Measurements from ENCODE around the gene ADCY3. TPM values are rescaled to one million over a fixed set of nuclear protein-coding genes. Genes with fewer than 3 reads are reported as not detected.

ADCY3 gene
- total RNA-seq, 4 donors from 2014 or later, result 32.5 to 54.5 (median 39.9) TPM

GRCh38 chr2:24827321-24828237 lies 92.5 kb downstream of the ADCY3 start:
- WGBS, 2 donors (ENCODE audit: low coverage in 1 of 2), result 22% methylated on average over 6 of the region's 30 CpGs; no CpG with 5 or more reads in 1 of the 2 donors
- Histone ChIP-seq H3K27me3 (no peaks in the 10 kb centered on the region), H3K9me3 (no peaks in the 10 kb centered on the region), H3K4me3 (no peak overlapping the region), H3K27ac (no peak overlapping the region), H3K4me1 (peaks cover 0 to 12% (median 0%) of the 10 kb centered on the region in 3 donors), H3K36me3 (peaks cover 0 to 33% of the 10 kb centered on the region in 2 donors)
- peak; percentile 93 for ATAC-seq
- TF ChIP-seq CTCF (IDR thresholded peaks at IDR 0.05) (peak in 3 of 4 experiments; percentile 88 to 90 (median 89)), POLR2A (IDR thresholded peaks at IDR 0.05) (no peak)

GRCh38 chr2:24826773-24827145 lies 93.3 kb downstream of the ADCY3 start:
- 64 to 67% methylated on average over 5 of the region's 5 CpGs for WGBS, 2 donors (ENCODE audit: low coverage in 1 of 2)
- Histone ChIP-seq H3K4me1 (peaks cover 0 to 12% (median 0%) of the 10 kb centered on the region in 3 donors), H3K36me3 (peaks cover 0 to 41% of the 10 kb centered on the region in 2 donors), H3K27ac (no peak overlapping the region), H3K27me3 (no peaks in the 10 kb centered on the region), H3K9me3 (no peaks in the 10 kb centered on the region), H3K4me3 (no peak overlapping the region)
- TF ChIP-seq POLR2AphosphoS5 (IDR thresholded peaks at IDR 0.05), result no peak
- TF ChIP-seq EP300 (IDR thresholded peaks at IDR 0.05), result no peak
- no peak for TF ChIP-seq POLR2A (IDR thresholded peaks at IDR 0.05)
- TF ChIP-seq CTCF (IDR thresholded peaks at IDR 0.05), result no peak
- no peak for ATAC-seq

DNA sequence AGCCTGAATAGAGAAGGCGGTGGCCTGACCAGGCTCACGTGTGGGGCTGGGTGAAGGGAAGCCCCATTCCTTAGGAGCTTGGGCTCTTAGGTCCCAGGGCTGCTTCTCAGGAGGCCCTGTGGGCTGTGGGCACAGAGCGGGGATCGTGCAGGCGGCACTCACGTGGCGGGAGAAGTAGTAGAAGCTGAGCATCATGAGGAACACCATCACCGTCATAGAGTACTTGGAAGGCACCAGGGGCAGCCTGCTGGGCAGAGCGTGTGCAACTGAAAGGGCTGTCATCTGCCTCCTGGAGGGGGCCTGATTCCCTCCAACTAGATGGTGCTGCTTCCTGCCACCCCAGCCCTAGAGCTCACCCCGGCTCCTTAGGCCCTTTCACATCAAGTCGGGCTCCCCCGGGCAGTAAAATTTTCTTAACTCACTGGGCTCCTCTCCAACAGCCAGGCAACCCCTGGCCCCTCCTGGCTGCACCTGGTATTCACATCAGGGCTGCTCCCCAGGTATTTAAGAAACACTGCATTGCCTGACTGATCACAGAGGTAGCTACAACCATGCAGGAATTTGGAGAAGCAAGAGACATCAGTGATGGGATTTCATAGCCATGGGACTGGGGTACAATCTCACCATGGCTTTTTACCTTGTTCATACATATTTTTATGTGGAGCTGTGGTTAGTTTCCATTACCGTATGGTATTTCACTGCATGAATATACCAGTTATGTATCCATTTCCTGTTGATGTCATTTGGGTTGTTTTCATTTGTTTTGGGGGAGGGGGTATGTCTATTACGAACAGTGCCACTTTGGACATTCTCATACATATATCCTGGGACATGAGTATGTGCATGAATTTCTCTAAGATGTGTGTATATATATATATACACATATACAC lies 93.9 kb downstream of the ADCY3 start:
- no peak for ATAC-seq
- Histone ChIP-seq H3K27me3 (no peaks in the 10 kb centered on the region), H3K27ac (no peak overlapping the region), H3K4me3 (no peak overlapping the region), H3K9me3 (no peaks in the 10 kb centered on the region), H3K36me3 (peaks cover 0 to 44% of the 10 kb centered on the region in 2 donors), H3K4me1 (peaks cover 0 to 12% (median 0%) of the 10 kb centered on the region in 3 donors)
- TF ChIP-seq EP300 (IDR thresholded peaks at IDR 0.05) (no peak), POLR2AphosphoS5 (IDR thresholded peaks at IDR 0.05) (no peak), POLR2A (IDR thresholded peaks at IDR 0.05) (no peak), CTCF (IDR thresholded peaks at IDR 0.05) (no peak)
- 78 to 86% methylated on average over 5 to 9 of the region's 14 CpGs for WGBS, 2 donors (ENCODE audit: low coverage in 1 of 2)

DNA sequence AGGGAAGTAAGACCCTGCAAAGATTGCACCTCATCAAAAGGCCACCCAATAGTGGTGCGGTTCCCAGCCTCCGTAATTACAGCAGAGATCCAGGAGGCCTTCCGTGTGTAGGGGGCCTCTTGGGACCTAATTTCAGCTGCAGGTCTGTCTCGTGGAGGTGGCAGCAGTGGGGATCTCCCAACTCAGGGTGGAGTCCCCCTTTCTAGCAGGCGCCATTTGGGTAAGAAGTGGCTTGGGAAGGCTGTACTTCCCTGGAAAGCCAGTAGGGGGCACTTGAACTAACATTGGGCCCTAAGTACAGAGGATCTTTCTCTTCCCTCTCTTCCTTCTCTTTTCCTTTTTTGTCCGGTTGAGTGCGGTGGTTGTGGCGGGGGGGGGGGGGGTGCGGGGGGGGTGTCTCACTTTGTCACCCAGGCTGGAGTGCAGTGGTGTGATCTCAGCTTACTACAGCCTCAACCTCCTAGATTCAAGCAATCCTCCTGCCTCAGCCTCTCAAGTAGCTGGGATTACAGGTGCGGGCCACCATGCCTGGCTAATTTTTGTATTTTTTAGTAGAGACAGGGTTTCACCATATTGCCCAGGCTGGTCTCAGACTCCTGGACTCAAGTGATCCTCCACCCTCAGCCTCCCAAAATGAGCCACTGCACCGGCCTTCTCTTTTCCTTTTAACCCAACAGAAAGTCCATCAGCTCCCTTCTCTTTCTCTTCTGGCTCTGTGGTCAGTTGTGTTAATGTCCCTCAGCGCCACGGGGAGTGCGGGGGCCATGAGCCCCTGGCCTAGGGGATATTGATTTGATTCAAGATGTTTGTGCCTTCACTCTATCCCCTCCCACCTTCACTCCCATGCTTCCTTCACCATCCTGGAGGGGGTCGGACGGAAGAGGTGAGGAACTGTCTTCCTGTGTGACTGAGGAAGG lies 94.8 kb downstream of the ADCY3 start:
- Histone ChIP-seq H3K9me3 (no peaks in the 10 kb centered on the region), H3K4me3 (no peak overlapping the region), H3K36me3 (peaks cover 0 to 44% of the 10 kb centered on the region in 2 donors), H3K27ac (no peak overlapping the region), H3K4me1 (peaks cover 0 to 12% (median 0%) of the 10 kb centered on the region in 3 donors), H3K27me3 (no peaks in the 10 kb centered on the region)
- no peak for ATAC-seq
- WGBS, 2 donors (ENCODE audit: low coverage in 1 of 2), result 81 to 83% methylated on average over 3 to 6 of the region's 16 CpGs
- peak in 2 of 4 experiments; percentile 13 to 41 for TF ChIP-seq CTCF (IDR thresholded peaks at IDR 0.05)
- TF ChIP-seq POLR2AphosphoS5 (IDR thresholded peaks at IDR 0.05), result no peak
- no peak for TF ChIP-seq EP300 (IDR thresholded peaks at IDR 0.05)
- no peak for TF ChIP-seq POLR2A (IDR thresholded peaks at IDR 0.05)
